ENCODE results near the gene VMP1.

VMP1 gene

GRCh38 chr17:59723607-59724006 is 16.2 kb downstream of the VMP1 start:
- no peak for DNase-seq (ENCODE audit: low read depth, low spot score)
- ChIA-PET POLR2A (no interaction called here), CTCF (interaction anchor here (1.1 kb wide), 1 partner anchor 130 kb away, joined by 3 read pairs; no protein-coding TSS in a partner anchor)
- TF ChIP-seq CTCF (IDR thresholded peaks at IDR 0.05; ENCODE audit: insufficient read depth, low read length, missing control alignments): no peak
- H3K4me3 ChIP-seq (ENCODE audit: low read depth, low read length): no peak overlapping the region

DNA sequence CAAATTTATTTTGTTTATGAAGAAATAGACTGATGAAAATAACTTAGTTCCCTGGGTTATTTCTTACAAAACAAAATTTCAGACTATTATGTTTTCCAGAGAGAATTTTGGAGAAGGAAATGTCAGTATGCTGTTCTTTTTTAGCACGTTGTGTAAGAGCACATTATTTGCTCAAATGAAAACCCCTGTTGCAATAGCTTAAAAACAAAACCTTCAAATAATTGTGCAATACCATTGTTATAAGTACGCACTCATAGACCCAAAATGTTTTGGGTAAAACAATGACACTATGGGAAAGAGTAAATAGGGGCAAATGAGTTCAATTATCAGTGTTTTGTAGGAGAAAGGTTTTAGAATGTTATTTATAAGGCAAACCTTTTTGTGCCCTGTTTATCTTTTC is 18.2 kb downstream of the VMP1 start:
- ChIA-PET POLR2A (no interaction called here), CTCF (interaction anchor here (1.5 kb wide), 1 partner anchor 20 kb away, joined by 9 read pairs; no protein-coding TSS in a partner anchor)
- no peak for TF ChIP-seq CTCF (IDR thresholded peaks at IDR 0.05; ENCODE audit: insufficient read depth, low read length, missing control alignments)
- no peak for DNase-seq (ENCODE audit: low read depth, low spot score)
- H3K4me3 ChIP-seq (ENCODE audit: low read depth, low read length): no peak overlapping the region

DNA sequence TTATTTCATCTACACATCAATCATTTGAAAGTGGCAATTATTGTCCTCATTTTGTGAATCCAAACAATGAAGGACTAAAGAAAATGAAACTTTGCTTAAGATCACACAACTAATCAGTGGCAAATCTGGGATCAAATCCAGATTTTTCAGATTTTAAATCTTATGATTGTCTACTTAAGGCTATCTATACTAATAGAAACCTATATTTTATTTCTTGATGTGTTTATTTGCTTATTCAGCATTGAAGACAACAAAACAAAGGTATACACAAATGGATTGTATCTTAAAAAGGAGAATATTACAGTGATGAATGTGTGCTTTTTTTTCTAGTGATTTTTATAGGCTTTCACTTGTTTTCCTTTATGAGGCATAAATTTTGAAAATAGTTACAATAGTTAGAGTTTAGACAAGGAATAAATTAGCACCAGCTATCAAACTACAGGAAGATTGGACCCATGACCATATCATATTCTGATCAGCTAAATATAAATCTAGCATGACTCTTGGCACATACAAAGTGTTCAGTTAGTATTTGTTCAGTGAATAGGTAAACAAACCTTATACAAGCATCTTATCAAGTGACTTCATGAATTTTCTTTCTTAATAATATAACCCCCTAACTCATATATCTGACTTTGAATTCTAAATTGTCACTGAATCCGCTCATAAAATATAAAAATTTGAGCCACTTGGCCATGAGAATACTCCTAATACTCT is 20.5 kb downstream of the VMP1 start:
- no peak for DNase-seq (ENCODE audit: low read depth, low spot score)
- TF ChIP-seq CTCF (IDR thresholded peaks at IDR 0.05; ENCODE audit: insufficient read depth, low read length, missing control alignments): no peak
- no peak overlapping the region for H3K4me3 ChIP-seq (ENCODE audit: low read depth, low read length)
- CTCF ChIA-PET: interaction anchor here (3.5 kb wide), 1 partner anchor 19 kb away, joined by 16 read pairs; no protein-coding TSS in a partner anchor
- POLR2A ChIA-PET: no interaction called here

DNA sequence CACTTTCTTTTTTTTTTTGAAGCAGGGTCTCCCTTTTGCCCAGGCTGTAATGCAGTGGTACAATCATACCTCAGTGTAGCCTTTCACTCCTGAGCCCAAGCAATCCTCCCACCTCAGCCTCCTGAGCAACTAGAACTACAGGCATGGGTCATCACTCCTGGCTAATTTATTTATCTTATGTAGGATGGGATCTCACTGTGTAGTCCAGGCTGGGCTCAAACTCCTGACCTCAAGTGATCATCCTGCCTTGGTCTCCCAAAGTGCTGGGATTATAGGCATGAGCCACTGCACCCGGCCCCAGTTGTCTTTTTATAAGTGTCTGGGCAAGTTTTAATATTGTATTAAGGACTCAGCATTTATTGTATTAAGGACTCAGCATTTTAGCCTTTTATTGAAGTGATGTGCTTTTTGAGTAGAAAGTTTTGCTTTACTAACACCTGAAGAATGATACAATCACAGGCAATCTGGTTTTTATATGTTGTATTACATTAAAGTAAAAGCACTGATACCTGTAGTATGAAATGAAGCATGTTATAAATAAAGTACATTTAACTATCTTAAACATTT is 22.9 kb downstream of the VMP1 start:
- ChIA-PET POLR2A (no interaction called here), CTCF (interaction anchor here (1.8 to 3.5 kb wide), 2 partner anchors 17 to 129 kb away, joined by 4 to 16 read pairs; no protein-coding TSS in a partner anchor)

DNA sequence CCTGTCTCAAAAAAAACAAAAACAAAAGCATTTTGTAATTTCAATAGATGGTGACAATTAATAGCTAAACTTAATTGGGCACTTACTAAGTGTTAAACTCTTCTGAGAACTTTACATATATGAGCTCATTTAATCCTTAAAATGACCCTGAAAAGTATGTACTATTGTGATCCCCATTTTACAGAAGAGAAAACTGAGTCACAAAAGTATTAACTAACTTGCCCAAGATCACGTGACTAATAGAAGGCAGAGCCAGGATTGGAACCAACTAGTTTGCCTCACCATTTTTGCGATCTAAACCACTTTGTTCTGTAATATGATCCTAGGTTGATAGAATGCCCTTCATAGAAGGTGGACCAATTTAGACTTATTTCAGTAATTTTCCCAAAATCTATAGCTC is 26.2 kb downstream of the VMP1 start:
- ChIA-PET CTCF (interaction anchor here (0.7 to 3.6 kb wide), 8 partner anchors 13 to 304 kb away, joined by 3 to 30 read pairs (median 4); no protein-coding TSS in a partner anchor), POLR2A (interaction anchor here (0.7 kb wide), 1 partner anchor 348 kb away, joined by 4 read pairs; no protein-coding TSS in a partner anchor)
- DNase-seq (ENCODE audit: low read depth, low spot score): no peak
- no peak overlapping the region for H3K4me3 ChIP-seq (ENCODE audit: low read depth, low read length)
- TF ChIP-seq CTCF (IDR thresholded peaks at IDR 0.05; ENCODE audit: insufficient read depth, low read length, missing control alignments): no peak

More for the DNA sequence above, 22.9 kb downstream of the VMP1 start:
- no peak for TF ChIP-seq CTCF (IDR thresholded peaks at IDR 0.05; ENCODE audit: insufficient read depth, low read length, missing control alignments)
- no peak for DNase-seq (ENCODE audit: low read depth, low spot score)
- no peak overlapping the region for H3K4me3 ChIP-seq (ENCODE audit: low read depth, low read length)

- POLR2A ChIA-PET: interaction anchor here (0.7 kb wide), 1 partner anchor 348 kb away, joined by 4 read pairs; no protein-coding TSS in a partner anchor
- DNase-seq (ENCODE audit: low read depth, low spot score): no peak
- no peak overlapping the region for H3K4me3 ChIP-seq (ENCODE audit: low read depth, low read length)
- CTCF ChIA-PET: interaction anchor here (0.7 to 3.6 kb wide), 7 partner anchors 13 to 304 kb away, joined by 3 to 30 read pairs (median 4); no protein-coding TSS in a partner anchor
- no peak for TF ChIP-seq CTCF (IDR thresholded peaks at IDR 0.05; ENCODE audit: insufficient read depth, low read length, missing control alignments)
Measured at GRCh38 chr17:59734226-59734625, 26.8 kb downstream of the VMP1 start.

Data from AG04449 (cell line).